Panc1 (cell line): ENCODE results near the gene SPATA6L. TPM values are rescaled to one million over a fixed set of nuclear protein-coding genes. Genes with fewer than 3 reads are reported as not detected.

Source experiments
- ATAC-seq: fragments of 200-7000 bp; cut with Tn5 transposase; 2 replicates; pipeline ENCODE4 v1.9.1; 2020; ENCODE audit warnings: mild to moderate bottlenecking, moderate library complexity
- BruUV-seq: library from RNA; stranded (reverse); fragments of 400-500 nt; replicated peaks from 2 replicates; lab custom pipeline; 2021; lab: Mats Ljungman, UMichigan
- CTCF ChIA-PET: fragments of 300-600 bp; sonication (Branson Sonifier 250); formaldehyde crosslinking; loops from one replicate; lab custom pipeline; 2022; ENCODE audit warnings: antibody characterized with exemption; lab: Charles Lee
- POLR2A ChIA-PET: fragments of 300-600 bp; sonication (Branson Sonifier 250); formaldehyde crosslinking; loops from one replicate; lab custom pipeline; 2022; ENCODE audit warnings: antibody characterized with exemption; lab: Charles Lee
- DNase-seq: peaks from one replicate; pipeline ENCODE4 v3.0.0-alpha.2; 2010; ENCODE audit warnings: low read depth, low spot score
- H3K27ac ChIP-seq: 2 replicates; pipeline ENCODE4 v1.5.1; 2011; ENCODE audit warnings: mild to moderate bottlenecking, low read length, inconsistent platforms
- H3K27me3 ChIP-seq: fragments of 200-500 bp; sonication (Bioruptor generic); 2 replicates; pipeline ENCODE4 v1.6.0; 2014; ENCODE audit warnings: low read length, inconsistent platforms; ENCODE audit not compliant: control insufficient read depth, insufficient read depth
- H3K36me3 ChIP-seq: fragments of 200-500 bp; sonication (Bioruptor generic); 2 replicates; pipeline ENCODE4 v1.5.1; 2014; ENCODE audit warnings: inconsistent platforms, mild to moderate bottlenecking, low read length, moderate library complexity; ENCODE audit not compliant: control insufficient read depth, insufficient read depth
- H3K4me1 ChIP-seq: 2 replicates; pipeline ENCODE4 v1.5.1; 2011; ENCODE audit warnings: inconsistent platforms, mild to moderate bottlenecking, low read length, moderate library complexity; ENCODE audit not compliant: control insufficient read depth, insufficient read depth
- H3K4me3 ChIP-seq, 2 experiments: 2 replicates each; pipeline ENCODE4 v1.5.1; 2011 to 2012; ENCODE audit warnings: low read depth in 2 of 2, low read length in 2 of 2, mild to moderate bottlenecking in 2 of 2, inconsistent platforms in 1 of 2, moderate library complexity in 1 of 2
- H3K9me3 ChIP-seq: fragments of 200-500 bp; sonication (Bioruptor generic); 2 replicates; pipeline ENCODE4 v1.5.1; 2014; ENCODE audit warnings: low read depth, mild to moderate bottlenecking, inconsistent platforms, low read length, moderate library complexity; ENCODE audit not compliant: control insufficient read depth, insufficient read depth
- CTCF ChIP-seq: fragments of 450-650 bp; IDR thresholded peaks from 2 replicates; pipeline ENCODE4 v1.5.1; 2017; ENCODE audit warnings: mild to moderate bottlenecking
- POLR2AphosphoS5 ChIP-seq: IDR thresholded peaks from 2 replicates; pipeline ENCODE4 v1.6.1; 2012; ENCODE audit warnings: mild to moderate bottlenecking, low read depth, low read length, moderate library complexity
- REST ChIP-seq, 2 experiments: IDR thresholded peaks; 2 replicates each; pipeline ENCODE4 v1.6.1; 2011 to 2012; ENCODE audit warnings: low read depth in 2 of 2, control low read depth in 1 of 2, low read length in 1 of 2, mild to moderate bottlenecking in 1 of 2, moderate library complexity in 1 of 2; ENCODE audit not compliant: insufficient read depth in 1 of 2
- SIN3A ChIP-seq: IDR thresholded peaks from 2 replicates; pipeline ENCODE4 v1.6.1; 2012; ENCODE audit warnings: low read depth, mild to moderate bottlenecking, low read length, moderate library complexity, borderline replicate concordance; ENCODE audit not compliant: insufficient read depth
- TCF7L2 ChIP-seq: IDR thresholded peaks from 2 replicates; pipeline ENCODE4 v1.6.1; 2011; ENCODE audit warnings: mild to moderate bottlenecking, low read depth, low read length, inconsistent platforms
- in situ Hi-C: cut with HindIII; loops from 2 replicates; pipeline ENCODE4 v1.10.0; 2016; ENCODE audit warnings: low sequenced_read_pairs, low pct_unique_long_range_greater_than_20kb
- intact Hi-C: fragments of 100-400 bp; cut with micrococcal nuclease; formaldehyde crosslinking; loops from one replicate; pipeline ENCODE4 v1.10.0; 2022; ENCODE audit not compliant: unreplicated experiment
- total RNA-seq: library from RNA; stranded (reverse); gene quantifications from one replicate; pipeline ENCODE4 v1.2.1, GENCODE V29; 2021; ENCODE audit not compliant: unreplicated experiment

The SPATA6L gene
- total RNA-seq, 1 experiment from 2014 or later, result 0.13 TPM

- ATAC-seq (no peak), DNase-seq (no peak)
- ChIA-PET POLR2A (no interaction called here), CTCF (no interaction called here)
- Histone ChIP-seq H3K27me3 (no peaks in the 10 kb centered on the region), H3K27ac (no peak overlapping the region), H3K4me1 (no peaks in the 10 kb centered on the region), H3K9me3 (no peaks in the 10 kb centered on the region), H3K36me3 (no peaks in the 10 kb centered on the region), H3K4me3 (no peak overlapping the region)
- TF ChIP-seq SIN3A (no peak), REST (IDR thresholded peaks at IDR 0.05; ENCODE audit: insufficient read depth in 1 of 2, low read depth in 2 of 2, low read length in 1 of 2) (no peak), CTCF (no peak), POLR2AphosphoS5 (no peak), TCF7L2 (no peak)
- in situ Hi-C loops (no loop called here), intact Hi-C loops (no loop called here)
- BruUV-seq, result no TSS peak
These were observed 84.3 kb downstream of the SPATA6L start for GRCh38 chr9:4581861-4582565.

GRCh38 chr9:4581035-4581760 is 85.1 kb downstream of the SPATA6L start:
- ATAC-seq (no peak), DNase-seq (no peak)
- H3K36me3 ChIP-seq, result no peaks in the 10 kb centered on the region
- no TSS peak for BruUV-seq
- intact Hi-C loops, result no loop called here
- TF ChIP-seq CTCF (no peak), TCF7L2 (no peak), REST (IDR thresholded peaks at IDR 0.05; ENCODE audit: insufficient read depth in 1 of 2, low read depth in 2 of 2, low read length in 1 of 2) (no peak), POLR2AphosphoS5 (no peak), SIN3A (no peak)
- in situ Hi-C loops, result no loop called here
- no peak overlapping the region for H3K27ac ChIP-seq
- H3K4me1 ChIP-seq, result no peaks in the 10 kb centered on the region
- H3K4me3 ChIP-seq, result no peak overlapping the region
- H3K27me3 ChIP-seq, result no peaks in the 10 kb centered on the region
- H3K9me3 ChIP-seq, result no peaks in the 10 kb centered on the region
- POLR2A ChIA-PET, result no interaction called here
- CTCF ChIA-PET, result no interaction called here
